Activated T-cell treated with anti-CD3 and anti-CD28 coated beads, Interleukin-2, amount 50 U/mL, for 4 hours (primary cell): ENCODE measurements around the gene ZCCHC7. TPM values are rescaled to one million over a fixed set of nuclear protein-coding genes. Genes with fewer than 3 reads are reported as not detected.

ENCODE experiments used
- ATAC-seq, 2 donors: fragments of 200-7000 bp; cut with Tn5 transposase; one replicate each; pipeline ENCODE4 v1.10.0; 2021
- DNase-seq: peaks from one replicate; pipeline ENCODE4 v3.0.0-alpha.2; 2020
- H3K27me3 Mint-ChIP-seq: one replicate; pipeline ENCODE4 v1.8.0; 2021; ENCODE audit warnings: low read depth, mixed read lengths
- H3K36me3 Mint-ChIP-seq: one replicate; pipeline ENCODE4 v1.8.0; 2022; ENCODE audit warnings: mixed read lengths; ENCODE audit not compliant: insufficient read depth
- H3K4me1 Mint-ChIP-seq: one replicate; pipeline ENCODE4 v1.8.0; 2021; ENCODE audit warnings: low read depth, mixed read lengths
- H3K4me3 Mint-ChIP-seq: one replicate; pipeline ENCODE4 v1.8.0; 2021; ENCODE audit warnings: mild to moderate bottlenecking, moderate library complexity, mixed read lengths
- H3K9me3 Mint-ChIP-seq: one replicate; pipeline ENCODE4 v1.8.0; 2021; ENCODE audit warnings: mixed read lengths
- total RNA-seq, 3 donors: library from RNA; stranded (reverse); gene quantifications; one replicate each; pipeline ENCODE4 v1.2.1, GENCODE V29; 2021

ZCCHC7 gene
- total RNA-seq, 3 donors from 2014 or later = 23.6 to 25.6 (median 24.8) TPM

DNA sequence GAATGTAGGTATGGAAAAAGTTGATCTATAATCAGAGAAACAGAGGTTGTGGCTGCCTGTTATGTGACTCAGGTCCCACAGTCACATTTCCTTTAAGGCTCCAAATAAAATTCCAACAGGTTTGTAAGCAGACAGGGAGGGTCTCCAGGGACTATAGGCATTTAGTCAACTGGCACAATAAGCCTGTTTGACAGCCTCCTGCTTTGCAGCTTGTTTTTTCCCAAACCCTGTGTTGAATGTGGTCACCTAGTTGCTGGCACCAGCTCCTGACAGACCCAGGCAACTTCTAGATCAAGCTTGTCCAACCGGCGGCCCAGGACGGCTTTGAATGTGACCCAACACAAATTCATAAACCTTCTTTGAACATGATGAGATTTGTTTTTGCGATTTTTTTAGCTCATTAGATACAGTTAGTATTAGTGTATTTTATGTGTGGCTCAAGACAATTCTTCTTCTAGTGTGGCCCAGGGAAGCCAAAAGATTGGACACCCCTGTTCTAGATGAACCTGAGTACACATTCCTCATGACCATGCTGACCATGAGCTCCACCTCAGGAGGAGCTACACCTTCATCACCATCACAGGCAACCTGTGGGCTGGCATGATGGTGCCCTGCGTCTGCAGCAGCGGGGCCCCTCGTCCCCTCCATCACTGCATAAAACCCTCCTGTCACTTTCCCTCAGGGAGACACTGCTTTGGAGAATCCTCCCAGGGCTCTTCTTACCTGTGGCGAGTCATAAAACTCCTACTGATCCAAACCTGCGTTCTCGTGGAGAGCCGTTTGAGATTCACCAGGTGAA lies 286.4 kb downstream of the ZCCHC7 start:
- no peak for ATAC-seq

GRCh38 chr9:37407468-37407867 lies 287.1 kb downstream of the ZCCHC7 start:
- DNase-seq = no peak
- Mint-ChIP-seq H3K27me3 (no peaks in the 10 kb centered on the region), H3K4me1 (peaks cover 39% of the 10 kb centered on the region), H3K36me3 (no peaks in the 10 kb centered on the region), H3K9me3 (no peaks in the 10 kb centered on the region), H3K4me3 (no peak overlapping the region)
- ATAC-seq = no peak

More for the DNA sequence above, 286.4 kb downstream of the ZCCHC7 start:
- no peak for DNase-seq
- Mint-ChIP-seq H3K36me3 (no peaks in the 10 kb centered on the region), H3K4me3 (no peak overlapping the region), H3K4me1 (peaks cover 35% of the 10 kb centered on the region), H3K27me3 (no peaks in the 10 kb centered on the region), H3K9me3 (no peaks in the 10 kb centered on the region)

Other genes with a start within 250 kb of the ZCCHC7 start
- gene PAX5, start 86.3 kb upstream of the ZCCHC7 start, total RNA-seq = 1 to 10 TPM; 1.2 to 8.6 (median 1.7) TPM